ENCODE data around the gene IL11. TPM values are rescaled to one million over a fixed set of nuclear protein-coding genes. Genes with fewer than 3 reads are reported as not detected.
A peak's percentile ranks its signal among the peaks of the same experiment; 100 is the strongest.

IL11 gene
- total RNA-seq, 1 experiment from 2014 or later: 3.9 TPM

GRCh38 chr19:55389386-55390317 is 19.4 kb upstream of the IL11 start:
- peaks cover 40 to 50% (median 44%) of the 10 kb centered on the region in 3 experiments for H3K36me3 Mint-ChIP-seq (ENCODE audit: insufficient read depth in 1 of 3, low read depth in 3 of 3)
- peaks cover 60 to 74% of the 10 kb centered on the region in 2 experiments for H3K4me1 Mint-ChIP-seq
- Histone ChIP-seq H3K23me2 (ENCODE audit: insufficient read length, low read depth, low read length, poor library complexity, severe bottlenecking) (peaks cover 15% of the 10 kb centered on the region), H3K14ac (ENCODE audit: insufficient read depth, low read length) (no peak overlapping the region; the same call in 1 of the 2 replicates), H3K23ac (ENCODE audit: insufficient read length, low read depth, low read length) (no peak overlapping the region), H3K79me2 (ENCODE audit: insufficient read depth, low read length) (peaks cover 17% of the 10 kb centered on the region; the same call in 1 of the 2 replicates), H2AK5ac (ENCODE audit: insufficient read length, low read length) (no peak overlapping the region), H2BK15ac (ENCODE audit: low read depth, low read length) (no peak overlapping the region), H3K9ac (ENCODE audit: extremely low read depth, insufficient read length, low read length) (no peak overlapping the region), H3K27me3 (ENCODE audit: insufficient read depth, low read length) (no peaks in the 10 kb centered on the region), H2BK12ac (ENCODE audit: insufficient read length, low read depth, low read length) (no peak overlapping the region), H3K4ac (ENCODE audit: low read depth, low read length) (no peak overlapping the region), H2BK120ac (ENCODE audit: low read depth, low read length, poor library complexity, severe bottlenecking) (no peak overlapping the region), H3K27ac (ENCODE audit: insufficient read length, low read depth, low read length) (no peak overlapping the region), H3K79me1 (ENCODE audit: insufficient read depth, low read depth, low read length, poor library complexity, severe bottlenecking) (peaks cover 15% of the 10 kb centered on the region), H2BK5ac (ENCODE audit: insufficient read length, low read length) (no peak overlapping the region), H2BK20ac (ENCODE audit: low read depth, low read length, poor library complexity, severe bottlenecking) (no peak overlapping the region), H4K20me1 (ENCODE audit: control insufficient read depth, insufficient read depth, insufficient read length) (peaks cover 3% of the 10 kb centered on the region), H2AFZ (ENCODE audit: low read length) (no peak overlapping the region), H3T11ph (ENCODE audit: low read length) (no peak overlapping the region), H3K56ac (ENCODE audit: insufficient read length, low read depth, low read length) (no peak overlapping the region), H4K8ac (replicated peaks; ENCODE audit: insufficient read length, low read depth, low read length) (no peak overlapping the region), H3K18ac (ENCODE audit: insufficient read length, low read depth, low read length) (no peak overlapping the region), H3K9me3 (ENCODE audit: control insufficient read depth, low read depth, low read length) (no peaks in the 10 kb centered on the region), H4K91ac (ENCODE audit: insufficient read length, low read depth, low read length) (no peak overlapping the region), H3K4me1 (ENCODE audit: insufficient read depth, low read length) (peaks cover 7% of the 10 kb centered on the region), H3K4me2 (ENCODE audit: insufficient read depth, insufficient read length, low read length) (no peak overlapping the region), H4K5ac (ENCODE audit: insufficient read length, low read depth, low read length) (no peak overlapping the region)
- peak overlapping the region in 1 of 3 experiments; percentile 87; a peak in 3 of 7 replicates for H3K27ac Mint-ChIP-seq
- no CpG with 5 or more reads among the region's 21 CpGs for WGBS (ENCODE audit: extremely low coverage, insufficient read length, low lambda C conversion rate)
- H3K27me3 Mint-ChIP-seq (ENCODE audit: low read depth): peaks cover 2% of the 10 kb centered on the region
- DNase-seq: no peak
- H3K4me3 Mint-ChIP-seq: peak overlapping the region in 1 of 2 experiments; percentile 47; a peak in 3 of 5 replicates
- H3K9me3 Mint-ChIP-seq: peaks cover 0 to 2% of the 10 kb centered on the region in 2 experiments; a peak in 1 of 5 replicates
- TF ChIP-seq CTCF (conservative IDR thresholded peaks at IDR 0.05): no peak

All from H9 (cell line).